AML-193 (cell line): ENCODE measurements around the gene IRF8.
A peak's percentile ranks its signal among the peaks of the same experiment; 100 is the strongest.
"Not testable (repeated sequence)": the region's sequence is repeated elsewhere in the genome, so short reads cannot be mapped to it uniquely, and the experiment has no call there.

Experiments
- DNase-seq, 2 experiments: peaks; one replicate each; lab custom pipeline; 2025; lab: John Stamatoyannopoulos, UW

Gene IRF8

DNA sequence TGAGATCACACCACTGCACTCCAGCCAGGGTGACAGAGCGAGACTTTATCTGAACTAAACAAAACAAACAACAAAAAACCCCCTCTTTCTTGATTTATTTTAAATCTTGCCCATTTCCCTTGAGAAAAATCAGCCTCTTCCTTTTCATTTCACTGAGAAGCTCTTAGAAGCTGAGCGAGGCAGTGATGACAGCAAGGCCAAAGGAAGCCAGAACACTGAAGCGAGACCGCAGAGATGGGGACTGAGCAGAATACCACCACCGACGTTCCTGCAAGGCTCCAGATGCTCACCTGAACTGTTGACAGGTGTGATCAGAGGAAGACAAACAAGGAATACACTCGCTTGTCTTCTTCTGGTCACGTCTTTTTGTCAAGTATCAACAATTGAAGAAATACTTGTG, 30.5 kb upstream of the IRF8 start:
- DNase-seq, result no peak

DNA sequence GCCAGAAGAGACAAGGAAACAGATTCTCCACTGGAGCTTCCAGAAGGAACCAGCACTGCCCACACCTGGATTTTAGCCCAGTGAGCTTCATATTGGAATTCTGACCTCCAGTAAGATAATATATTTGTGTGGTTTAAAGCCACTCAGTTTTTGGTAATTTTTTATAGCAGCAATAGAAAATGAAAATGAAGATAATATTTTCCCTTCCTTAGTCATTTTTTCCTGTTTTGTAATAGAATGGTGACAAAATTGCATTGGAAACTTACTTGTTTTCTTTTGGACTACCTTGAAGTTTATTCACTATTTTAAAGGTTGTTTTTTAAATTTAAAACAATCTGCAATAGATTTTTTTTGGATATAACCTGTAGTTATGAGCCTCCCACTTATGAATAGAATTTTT, 29.8 kb upstream of the IRF8 start:
- DNase-seq, result no peak

DNA sequence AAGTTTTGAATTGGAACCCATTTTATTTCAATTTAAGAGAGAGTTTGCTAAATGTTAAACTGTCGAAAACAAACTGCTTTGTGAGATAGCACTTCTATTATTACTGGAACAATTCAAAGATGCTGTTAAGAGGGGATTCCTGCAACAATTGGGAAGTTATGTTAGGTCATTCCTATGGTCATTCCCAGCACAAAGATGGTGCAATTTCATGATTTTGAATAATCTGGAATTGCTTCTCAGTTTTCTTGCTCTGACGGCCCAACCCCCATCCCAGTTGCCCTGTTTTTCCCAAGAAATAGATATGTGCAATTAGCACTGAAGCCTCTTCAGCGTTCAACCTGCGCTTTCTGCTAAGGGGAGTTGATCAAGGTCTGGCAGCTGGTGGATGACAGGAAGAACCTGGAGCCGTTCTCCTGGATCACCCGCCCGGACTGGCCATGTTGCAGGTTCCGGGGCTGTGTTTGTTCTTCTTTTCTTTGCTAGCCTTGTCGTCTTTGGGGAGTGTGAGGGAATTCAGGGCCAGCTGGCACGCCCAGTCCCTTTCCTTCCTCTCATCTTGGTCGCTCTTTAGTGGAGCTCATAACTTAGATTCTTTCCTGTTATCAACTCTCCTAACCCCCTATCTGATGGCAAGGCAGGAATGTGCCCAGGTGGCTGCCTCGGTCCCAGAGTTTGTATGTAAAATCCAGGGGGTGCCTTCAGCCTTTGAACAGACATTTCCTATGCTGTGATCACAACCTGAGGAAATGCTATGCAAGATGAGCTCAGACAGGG, 29.0 kb upstream of the IRF8 start:
- no peak for DNase-seq

DNA sequence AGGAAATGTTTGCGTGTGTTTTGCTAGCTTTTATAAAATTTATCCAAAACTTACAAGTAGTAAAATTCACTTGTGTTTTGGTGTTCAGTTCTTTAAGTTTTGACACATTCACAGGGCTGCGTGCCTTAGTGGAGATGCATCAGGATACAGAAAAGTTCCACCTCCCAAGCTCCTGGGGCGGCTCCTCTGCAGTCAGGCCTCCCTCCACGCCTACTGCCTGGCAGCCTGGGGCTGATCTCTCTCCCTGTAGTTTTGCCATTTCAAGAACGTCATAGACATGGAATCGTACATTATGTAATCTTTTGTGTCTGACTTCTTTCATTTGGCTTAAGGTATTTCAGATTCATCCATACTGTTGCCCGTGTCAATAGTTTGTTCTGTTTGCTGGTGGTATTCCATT, 27.2 kb upstream of the IRF8 start:
- DNase-seq, result no peak

DNA sequence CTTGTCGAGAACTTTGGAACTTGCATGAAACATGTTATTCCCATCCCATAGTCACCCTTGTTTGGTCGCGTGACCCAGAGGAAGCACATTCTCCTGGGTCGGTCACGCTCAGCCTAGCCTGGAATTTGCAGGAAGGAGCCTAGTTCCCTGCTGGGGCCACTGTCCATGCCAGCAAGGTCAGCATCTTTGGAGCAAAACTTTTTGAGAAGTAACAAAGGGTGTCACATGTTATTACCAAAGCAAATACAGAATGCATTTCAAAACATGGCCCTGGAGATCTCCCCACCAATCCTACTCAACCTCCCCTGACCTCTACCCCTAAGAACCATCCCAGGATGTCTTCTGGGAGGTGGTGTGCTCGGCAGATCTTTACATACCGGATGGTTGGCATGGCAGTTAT, 26.2 kb upstream of the IRF8 start:
- DNase-seq, result no peak

DNA sequence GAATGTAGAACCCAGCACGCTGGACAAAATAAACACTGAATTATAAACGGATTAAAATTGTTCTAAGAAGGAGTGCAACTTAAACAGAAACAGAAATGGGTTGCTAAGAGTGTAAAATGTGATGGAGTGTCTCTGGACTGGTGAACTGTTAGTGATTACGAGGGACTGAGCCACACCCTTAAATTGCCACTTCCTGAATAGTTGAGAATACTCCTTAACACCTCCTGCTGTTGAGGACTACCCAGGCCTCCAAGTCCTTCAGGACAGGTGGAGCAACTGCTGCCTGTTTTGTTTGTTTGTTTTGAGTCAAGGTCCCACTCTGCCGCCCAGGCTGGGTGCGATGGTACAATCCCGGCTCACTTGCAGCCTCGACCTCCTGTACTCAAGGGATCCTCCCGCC, 25.8 kb upstream of the IRF8 start:
- DNase-seq, result no peak

DNA sequence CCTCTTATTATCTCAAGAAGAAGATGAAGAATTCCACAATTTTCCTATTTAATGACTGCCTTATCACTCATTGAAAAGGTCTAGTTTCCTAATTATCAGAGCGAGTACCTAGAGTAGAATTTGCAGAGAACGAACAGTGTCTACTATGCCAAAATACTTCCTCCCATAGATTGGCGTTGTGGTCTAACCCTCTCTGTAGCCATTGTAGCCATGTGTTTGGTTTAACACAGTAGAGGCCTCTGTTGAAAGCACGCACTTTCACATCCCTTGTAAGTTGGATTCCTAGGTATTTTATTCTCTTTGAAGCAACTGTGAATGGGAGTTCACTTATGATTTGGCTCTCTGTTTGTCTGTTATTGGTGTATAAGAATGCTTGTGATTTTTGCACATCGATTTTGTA, 24.9 kb upstream of the IRF8 start:
- DNase-seq, result not testable (repeated sequence)

DNA sequence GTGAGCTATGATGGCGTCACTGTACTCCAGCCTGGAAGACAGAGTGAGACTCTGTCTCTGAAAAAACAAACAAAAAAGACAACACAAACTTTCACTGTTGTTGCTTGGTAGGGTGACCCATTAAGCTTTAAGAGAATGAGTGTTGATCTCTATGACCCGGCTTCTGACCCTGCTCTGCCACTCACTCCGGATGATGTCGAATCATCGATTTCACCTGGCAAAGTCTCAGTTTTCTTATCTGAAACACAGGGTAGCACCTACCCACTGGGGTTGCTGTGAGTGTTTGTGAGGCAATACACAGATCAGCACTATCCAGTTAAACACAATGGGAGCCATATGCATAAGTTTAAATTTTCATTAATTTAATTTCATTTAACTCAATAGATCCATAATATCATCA, 20.6 kb upstream of the IRF8 start:
- DNase-seq, result no peak

DNA sequence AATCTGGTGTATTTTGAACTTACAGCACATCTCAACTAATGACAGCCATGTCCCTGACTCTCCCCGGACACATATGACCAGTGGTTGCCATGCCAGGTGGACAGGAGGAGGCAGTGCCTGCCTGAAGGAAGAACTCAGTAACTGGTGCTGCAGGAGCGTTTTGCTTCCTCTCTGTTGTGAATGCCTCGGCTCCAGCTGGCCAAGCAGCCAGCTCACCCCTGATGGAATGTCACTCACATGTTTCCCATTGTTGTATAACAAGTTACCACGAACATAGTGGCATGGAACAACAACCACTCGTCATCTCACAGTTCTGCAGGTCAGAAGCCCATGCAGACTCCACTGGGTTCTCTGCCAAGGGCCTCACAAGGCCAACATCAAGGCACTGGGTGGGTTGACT, 20.1 kb upstream of the IRF8 start:
- DNase-seq, result no peak

DNA sequence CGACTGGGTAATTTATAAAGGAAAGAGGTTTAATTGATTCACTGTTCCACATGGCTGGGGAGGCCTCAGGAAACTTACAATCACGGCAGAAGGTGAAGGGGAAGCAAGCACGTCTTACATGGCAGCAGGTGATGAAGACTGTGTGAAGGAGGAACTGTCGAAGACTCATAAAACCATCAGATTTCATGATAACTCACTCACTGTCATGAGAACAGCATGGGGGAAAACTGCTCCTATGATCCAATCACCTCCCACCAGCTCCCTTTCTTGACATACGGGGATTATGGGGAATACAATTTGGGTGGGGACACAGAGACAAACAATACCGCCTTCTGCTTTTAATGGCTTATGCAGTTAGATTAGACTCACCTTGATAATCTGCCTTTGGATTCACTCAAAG, 19.4 kb upstream of the IRF8 start:
- DNase-seq, result no peak

DNA sequence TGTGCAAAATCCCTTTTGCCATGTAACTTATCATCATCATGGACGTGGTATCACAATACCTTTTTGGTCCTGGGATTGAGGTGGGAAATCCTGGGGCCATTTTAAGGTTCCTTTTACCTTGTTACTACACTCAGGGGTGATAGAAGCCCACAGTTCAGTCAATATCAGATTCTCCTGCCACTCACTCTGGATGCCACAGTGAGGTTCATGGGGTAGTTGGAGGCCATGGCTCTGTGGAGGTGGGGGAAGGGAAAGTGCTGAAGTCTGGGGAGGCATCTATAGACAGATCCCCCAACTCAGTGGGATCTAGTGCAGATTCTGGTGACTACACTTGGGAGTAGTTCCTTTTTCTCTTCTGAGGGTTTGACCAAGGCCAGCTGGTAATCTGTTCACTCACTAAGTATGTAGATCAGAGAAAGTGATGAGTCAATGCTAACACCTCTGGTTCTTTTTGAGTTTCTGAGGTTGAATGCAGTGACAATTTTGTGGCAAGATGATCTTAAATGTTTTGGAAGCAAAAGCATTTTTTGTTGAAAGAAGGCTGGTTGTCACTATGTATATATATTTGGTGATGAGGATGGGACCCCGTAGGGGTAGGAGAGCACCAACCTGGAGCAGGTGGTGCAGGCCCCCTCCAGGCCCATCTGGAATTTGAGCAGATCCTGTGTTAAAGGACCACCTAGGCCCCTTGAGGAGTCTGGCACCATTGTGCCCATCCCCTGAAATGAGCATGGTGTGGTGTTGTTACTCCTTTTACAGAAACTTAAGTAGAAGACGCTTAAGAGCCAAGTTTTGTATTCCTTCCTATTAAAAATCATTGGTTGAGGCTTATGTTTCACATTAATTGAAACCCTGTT, 18.8 kb upstream of the IRF8 start:
- no peak for DNase-seq

DNA sequence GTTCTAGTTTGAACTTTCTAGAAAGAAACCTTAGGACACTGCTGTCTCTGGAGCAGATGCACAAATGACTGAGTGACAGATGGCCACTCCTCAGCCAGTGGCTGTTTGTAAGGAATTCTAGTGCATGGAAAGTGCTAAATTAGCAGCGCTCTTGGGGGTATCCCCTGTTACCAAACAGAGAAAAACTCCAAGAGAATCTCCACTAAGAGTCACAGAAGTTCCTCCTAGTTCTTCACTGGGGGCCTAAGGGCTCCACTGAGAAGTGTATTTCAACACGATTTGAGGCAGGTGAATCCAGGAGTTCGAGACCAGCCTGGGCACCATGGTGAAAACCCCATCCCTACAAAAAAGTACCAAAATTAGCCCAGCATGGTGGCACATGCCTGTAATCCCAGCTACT, 18.1 kb upstream of the IRF8 start:
- no peak for DNase-seq

DNA sequence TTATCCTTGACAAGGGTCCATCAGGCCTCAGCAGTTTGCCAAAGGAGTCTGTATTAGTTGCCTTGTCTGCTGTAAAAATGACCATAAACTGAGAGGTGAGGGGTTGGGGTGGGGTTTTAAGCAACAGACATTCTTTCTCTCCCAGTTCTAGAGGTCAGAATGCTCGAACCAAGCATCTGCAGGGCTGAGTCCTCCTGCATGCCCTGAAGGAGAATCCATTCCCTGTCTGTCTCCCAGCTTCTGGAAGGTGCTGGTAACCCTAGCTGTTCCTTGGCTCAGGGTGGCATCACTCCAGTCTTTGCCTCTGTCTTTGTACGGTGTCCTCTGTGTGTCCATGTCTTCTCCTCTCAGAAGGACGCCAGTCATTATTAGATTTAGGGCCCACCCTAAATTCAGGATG, 17.5 kb upstream of the IRF8 start:
- no peak for DNase-seq

DNA sequence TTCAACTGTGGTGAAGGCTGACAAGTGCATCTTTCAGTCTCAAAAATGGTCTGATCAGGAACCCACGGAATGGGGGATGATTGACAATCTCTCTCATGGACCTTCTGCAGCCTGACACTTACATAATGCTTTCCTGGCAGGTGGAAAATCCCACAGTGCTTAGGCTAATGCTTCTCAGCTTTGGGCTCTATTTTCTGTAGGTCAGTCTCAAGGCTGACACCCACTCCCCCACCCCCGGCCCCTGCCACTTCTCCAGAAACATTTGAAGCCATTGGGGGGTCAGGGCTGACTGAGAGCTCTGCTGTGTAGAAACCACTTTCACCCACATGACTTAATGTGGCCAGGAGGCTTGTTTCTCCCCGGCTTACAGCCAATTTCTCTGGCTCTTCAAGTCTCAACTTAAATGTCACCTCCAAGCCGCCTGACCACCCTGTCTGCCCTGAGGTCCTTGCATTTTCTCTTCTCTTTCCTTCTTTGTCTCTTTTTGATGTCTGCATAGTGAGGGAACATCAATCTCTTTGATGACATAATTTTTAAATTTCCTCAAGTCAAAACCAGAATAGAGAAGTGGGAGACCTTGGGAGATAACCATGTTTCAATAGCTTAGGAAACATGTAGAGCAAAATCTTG, 16.7 kb upstream of the IRF8 start:
- DNase-seq, result no peak

DNA sequence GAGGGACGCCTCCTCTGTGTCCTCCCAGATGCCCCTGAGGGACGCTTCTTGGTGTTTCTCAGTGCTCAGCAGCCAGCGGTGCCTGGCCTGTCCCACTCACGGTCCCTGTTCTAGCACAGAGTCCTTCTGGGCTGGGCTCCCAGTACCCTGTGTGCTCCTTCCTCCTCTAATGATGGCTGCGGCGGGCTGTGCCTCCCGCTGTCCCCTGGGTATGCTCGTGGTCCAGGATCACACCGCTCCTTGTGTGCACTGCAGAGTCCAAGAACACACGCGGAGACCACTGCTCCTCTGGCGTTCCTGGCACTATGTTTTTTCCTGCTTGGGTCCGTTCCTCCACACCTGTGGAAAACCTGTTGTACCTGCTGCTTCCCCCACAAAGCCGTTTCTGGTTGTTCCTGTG, 15.1 kb upstream of the IRF8 start:
- no peak for DNase-seq

DNA sequence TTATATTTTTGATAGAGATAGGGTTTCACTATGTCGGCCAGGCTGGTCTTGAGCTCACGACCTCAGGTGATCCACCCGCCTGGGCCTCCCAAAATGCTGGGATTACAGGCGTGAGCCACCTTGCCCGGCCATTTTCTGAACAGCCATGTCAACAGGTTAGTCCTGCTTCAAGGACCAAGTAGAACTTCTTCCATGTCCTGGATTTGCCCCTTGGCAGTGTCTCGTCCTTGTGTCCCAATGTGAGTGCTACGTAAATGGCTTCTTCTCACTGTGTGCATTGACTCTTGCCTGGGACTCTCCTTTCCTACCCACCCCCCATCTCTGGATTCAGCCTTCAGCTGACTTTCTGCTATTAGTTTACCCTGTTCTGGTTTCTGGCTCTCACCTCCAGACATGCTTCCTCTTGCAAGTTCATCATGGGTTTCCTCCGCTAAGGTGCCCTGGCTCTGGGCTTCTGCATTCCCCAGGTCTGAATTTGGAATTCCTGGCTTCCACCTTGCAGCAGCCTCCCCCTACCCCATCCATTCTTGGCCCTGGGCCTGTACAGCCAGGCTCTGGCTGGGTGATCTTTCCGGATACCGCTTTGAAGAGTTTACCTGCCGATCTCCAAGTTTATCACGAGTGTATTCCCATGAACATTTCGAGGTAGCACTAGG, 14.0 kb upstream of the IRF8 start:
- DNase-seq, result no peak

DNA sequence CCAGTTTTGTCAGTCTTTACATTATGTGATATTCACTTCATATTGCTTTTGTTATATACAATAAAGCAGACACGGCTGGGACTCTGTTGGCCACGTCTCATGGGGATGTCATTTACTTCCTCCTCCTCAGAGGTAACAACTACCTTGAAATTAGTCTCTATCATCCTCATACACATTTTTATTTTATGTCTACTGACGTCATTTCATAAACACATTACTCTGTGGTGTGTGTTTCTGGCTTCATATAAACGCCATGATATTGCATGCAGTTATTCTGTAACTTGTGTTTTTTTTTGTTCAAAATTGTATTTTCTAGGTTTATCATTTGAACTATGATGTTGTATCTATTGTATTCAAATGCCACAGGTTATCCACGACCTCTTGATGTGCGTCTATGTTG, 13.4 kb upstream of the IRF8 start:
- no peak for DNase-seq

DNA sequence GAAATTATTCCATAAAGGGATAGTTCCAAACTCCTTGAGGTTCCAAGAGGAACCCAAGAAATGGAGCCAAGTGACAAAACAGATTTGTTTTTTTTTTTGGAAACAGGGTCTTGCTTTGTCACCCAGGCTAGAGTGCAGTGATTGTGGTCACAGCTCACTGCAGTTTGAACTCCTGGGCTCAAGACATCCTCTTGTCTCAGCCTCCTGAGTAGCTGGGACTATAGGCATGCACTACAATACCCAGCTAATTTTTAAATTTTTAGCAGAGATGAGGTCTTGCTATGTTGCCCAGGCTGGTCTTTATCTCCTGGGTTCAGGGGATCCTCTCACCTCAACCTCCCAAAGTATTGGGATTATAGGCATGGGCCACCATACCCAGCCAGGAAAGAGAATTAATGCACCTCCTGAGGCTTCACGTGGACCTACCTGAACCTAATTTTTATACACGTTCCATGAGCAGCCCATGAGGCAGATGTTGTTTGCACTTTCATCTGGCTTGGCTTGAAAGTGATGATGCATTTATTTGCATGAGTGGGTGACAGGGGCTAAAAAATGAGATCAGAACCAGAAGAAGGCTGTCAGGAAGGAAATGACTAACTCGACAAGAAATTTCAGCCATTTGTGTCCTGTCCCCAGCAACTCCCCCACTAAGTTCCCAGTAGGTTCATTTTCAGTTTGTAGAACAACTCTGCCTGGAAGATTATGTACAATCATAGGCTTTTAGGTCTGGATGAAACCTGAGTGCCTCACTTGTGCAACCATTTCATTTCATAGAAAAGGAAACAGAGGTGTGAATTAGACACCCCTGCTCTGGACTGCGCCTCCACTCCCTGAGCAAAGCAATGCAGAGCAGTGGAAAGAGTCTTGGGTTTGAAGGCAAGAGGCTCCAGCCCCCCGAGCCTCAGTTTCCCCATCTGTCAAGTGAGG, 10.3 kb upstream of the IRF8 start:
- DNase-seq, result peak; percentile 35 to 42

DNA sequence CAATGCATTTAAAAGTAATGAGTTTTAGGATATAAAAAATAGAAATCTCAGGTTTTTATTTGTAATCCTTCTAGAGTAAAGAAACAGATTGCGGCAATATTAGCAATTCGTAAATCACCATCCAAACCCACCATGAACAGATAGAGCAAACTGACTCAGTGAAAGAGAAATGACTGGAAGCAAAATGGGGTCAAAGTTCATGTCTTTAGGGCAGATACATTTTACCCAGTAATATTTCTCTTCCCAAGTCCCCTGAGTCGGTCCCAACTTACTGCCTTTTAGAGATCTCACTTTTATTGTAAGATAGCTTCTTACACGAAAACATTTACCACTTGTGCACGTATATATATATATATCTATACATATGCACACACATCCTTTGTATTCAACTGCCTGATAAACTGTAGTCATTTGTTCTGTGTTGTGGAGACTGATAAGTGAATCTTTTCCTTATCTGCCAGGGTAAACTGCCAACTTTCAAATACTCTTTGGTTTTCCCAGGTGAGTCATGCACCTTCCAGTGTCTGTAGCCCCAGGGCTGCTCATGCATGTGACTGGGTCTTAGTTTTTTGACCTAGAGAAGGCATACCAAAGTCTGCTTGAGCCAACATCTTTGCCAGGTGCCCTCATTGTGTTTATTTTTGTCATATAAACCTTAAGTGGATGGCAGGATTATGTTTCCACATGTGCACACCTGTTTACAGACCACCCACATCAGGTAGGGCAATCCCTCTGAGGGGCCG, 7.8 kb upstream of the IRF8 start:
- DNase-seq, result no peak

DNA sequence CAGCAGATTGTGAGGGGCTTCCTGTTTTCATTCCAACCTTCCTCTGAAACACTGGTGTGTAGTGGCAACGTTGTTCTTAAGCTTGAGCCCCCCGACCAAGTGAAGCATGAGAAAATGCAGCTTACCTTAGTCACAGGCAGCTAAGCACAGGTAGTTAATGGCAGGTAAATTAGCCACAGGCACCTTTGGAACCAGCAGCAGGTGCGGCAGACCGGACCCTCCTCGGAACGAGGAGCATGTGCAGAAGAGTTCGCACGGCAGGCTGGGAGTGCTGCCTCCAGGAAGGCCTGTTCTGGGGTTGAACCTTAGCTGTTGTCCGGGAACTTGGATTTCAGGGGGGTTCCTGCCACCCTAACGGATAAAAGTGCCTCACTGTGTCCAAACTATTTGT, 7.2 kb upstream of the IRF8 start:
- DNase-seq, result no peak

DNA sequence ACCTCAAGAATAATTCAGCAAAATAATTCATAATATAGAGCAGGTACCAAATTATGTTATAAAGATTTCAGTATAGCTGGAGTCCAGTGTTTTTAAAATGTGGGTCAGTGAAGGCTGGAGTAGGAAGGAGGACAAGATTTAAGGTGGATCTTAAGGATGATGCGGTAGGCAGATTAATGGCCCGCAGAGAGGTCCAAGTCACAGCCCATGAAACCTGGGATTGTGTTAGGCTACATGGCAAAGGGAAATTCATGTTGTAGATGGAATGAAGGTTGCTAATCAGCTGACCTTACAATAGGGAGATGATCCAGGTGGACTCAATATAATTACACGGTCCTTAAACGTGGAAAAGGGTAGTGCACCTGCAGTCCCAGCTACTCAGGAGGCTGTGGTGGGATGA, 6.2 kb upstream of the IRF8 start:
- no peak for DNase-seq
